GM21447 (cell line): ENCODE results near the gene TMEM176B.
A peak's percentile ranks its signal among the peaks of the same experiment; 100 is the strongest.

Source experiments
- ATAC-seq: cut with Tn5 transposase; IDR thresholded peaks from one replicate; pipeline ENCODE4 v1.9.1; 2021; ENCODE audit not compliant: unreplicated experiment

The TMEM176B gene

GRCh38 chr7:150754951-150755350 is 45.2 kb downstream of the TMEM176B start:
- ATAC-seq, result peak; percentile 20

DNA sequence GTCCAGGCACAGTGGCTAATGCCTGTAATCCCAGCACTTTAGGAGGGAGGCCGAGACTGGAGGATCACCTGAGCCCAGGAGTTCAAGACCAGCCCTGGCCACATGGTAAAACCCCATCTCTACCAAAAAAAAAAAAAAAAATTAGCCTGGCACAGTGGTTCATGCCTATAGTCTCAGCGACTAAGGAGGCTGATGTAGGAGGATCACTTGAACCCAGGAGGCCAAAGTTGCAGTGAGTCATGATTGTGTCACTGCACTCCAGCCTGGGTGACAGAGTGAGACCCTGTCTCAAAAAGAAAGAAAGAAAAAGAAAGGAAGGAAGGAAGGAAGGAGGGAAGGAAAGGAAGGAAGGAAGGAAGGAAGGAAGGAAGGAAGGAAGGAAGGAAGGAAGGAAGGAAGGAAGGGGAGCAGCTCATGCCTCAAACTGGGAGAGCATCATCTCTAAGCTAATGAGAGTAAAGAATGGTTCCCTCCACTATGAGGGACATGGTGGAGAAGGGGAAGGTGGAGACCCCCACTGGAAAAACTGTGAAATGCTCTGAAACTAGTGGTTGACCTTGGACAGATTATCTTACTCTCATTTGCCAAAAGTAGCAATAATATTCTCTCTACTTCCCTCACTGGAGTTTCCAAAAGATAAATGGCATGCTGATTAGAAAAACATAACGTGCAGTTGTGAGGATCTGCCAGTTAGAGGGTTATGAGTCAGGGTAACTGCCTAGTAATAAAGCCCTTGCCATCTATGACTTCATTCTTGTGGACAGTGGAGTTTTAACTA is 46.1 kb downstream of the TMEM176B start:
- peak; percentile 43 for ATAC-seq

DNA sequence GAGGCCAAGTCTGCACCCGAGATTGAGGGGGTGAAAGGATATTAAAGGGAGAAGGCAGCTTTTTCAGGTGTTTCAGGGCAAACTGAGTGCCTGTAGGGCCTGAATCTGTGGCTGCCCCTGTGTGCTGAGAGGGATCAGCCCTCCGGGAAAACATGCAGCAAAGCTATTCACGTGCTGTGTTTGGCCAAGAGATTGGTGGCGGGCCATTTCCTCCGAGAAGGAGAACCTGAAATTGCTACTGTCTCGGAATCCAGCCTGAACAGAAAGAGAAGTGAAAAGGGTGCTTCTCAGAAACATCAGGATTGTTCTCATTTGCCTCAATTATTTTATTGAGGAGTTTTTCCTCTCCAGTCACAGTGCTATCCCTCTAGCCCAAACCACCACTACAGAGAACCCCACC is 46.9 kb downstream of the TMEM176B start:
- ATAC-seq, result no peak

GRCh38 chr7:150751702-150752101 is 48.5 kb downstream of the TMEM176B start:
- no peak for ATAC-seq

- no peak for ATAC-seq
Measured at GRCh38 chr7:150748376-150748775, 51.8 kb downstream of the TMEM176B start.

DNA sequence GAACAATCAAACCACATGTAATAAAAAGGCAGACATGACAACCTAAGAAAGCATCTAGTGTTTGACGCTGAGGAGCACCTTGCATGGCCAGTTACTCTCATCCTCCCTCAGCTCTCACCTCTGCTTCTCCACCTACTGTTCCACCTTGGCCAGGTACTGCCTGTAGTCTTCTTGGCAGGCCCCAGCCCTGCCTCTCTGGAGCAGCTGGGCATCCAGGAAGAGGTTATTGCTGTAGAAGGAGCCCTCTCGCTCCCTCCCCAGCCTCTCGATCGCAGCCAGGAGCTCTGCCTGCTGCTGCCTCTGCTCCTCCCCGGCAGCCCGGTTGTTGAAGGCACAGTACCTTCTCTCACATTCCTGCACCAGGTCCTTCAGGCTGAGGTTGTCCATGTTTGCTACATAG is 53.2 kb downstream of the TMEM176B start:
- ATAC-seq, result no peak

DNA sequence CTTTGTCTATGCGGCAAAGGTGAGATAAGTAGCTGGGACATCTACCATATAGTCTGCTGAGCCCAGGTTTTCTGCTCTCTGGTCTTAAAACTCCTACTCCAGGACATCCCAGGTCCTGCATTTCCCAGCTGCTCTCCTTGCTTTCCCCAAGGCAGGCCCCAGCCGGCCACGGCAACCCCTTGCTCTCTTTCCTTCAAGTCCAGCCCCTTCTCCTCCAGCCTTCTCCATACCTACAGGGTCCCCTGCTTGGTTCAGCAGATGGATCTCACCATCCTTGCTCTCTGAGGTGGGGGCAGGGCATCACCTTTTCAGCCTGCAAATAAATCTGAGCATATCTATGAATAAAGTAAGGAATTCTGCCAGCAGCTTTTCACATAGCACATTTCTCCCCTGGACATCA is 54.3 kb downstream of the TMEM176B start:
- ATAC-seq, result no peak

DNA sequence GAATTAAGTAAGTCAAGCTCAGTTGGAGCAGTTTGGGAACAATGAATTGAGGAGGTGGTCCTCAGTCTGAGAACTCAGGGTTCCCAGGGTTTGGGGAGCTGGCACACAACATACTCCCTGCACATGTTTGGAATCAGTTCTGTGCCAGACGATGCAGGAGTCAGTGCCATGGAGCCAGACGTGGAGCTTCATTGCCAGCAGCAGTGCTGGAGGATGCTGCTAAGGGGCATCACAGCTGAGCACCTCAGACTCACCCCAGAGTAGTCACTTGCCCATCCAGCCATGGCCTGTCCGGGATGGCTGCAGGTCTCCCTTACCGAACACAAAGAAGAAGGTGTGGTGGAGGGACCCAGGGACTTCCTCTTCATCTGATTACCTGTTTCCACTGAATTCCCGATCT is 55.1 kb downstream of the TMEM176B start:
- ATAC-seq, result no peak

GRCh38 chr7:150744041-150744656 is 56.0 kb downstream of the TMEM176B start:
- no peak for ATAC-seq

DNA sequence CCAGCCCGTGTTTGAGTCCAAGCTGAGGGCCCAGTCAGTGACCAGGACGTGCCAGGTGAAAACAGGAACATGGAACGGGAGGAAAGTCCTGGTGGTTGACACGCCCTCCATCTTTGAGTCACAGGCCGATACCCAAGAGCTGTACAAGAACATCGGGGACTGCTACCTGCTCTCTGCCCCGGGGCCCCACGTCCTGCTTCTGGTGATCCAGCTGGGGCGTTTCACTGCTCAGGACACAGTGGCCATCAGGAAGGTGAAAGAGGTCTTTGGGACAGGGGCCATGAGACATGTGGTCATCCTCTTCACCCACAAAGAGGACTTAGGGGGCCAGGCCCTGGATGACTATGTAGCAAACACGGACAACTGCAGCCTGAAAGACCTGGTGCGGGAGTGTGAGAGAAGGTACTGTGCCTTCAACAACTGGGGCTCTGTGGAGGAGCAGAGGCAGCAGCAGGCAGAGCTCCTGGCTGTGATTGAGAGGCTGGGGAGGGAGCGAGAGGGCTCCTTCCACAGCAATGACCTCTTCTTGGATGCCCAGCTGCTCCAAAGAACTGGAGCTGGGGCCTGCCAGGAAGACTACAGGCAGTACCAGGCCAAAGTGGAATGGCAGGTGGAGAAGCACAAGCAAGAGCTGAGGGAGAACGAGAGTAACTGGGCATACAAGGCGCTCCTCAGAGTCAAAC is 57.7 kb downstream of the TMEM176B start:
- no peak for ATAC-seq
